Right lobe of liver (tissue), 4 donors: Measurements from ENCODE around the gene MBP.

Source experiments
- POLR2A ChIP-seq: fragments of 450-650 bp; IDR thresholded peaks from one replicate; pipeline ENCODE4 v1.6.1; 2017; ENCODE audit warnings: antibody characterized with exemption, mild to moderate bottlenecking
- TF ChIP-seq, protein P1 (sequence below), 4 donors: fragments of 200-600 bp in 3 of 4; fragments of 450-650 bp in 1 of 4; IDR thresholded peaks; one replicate each; pipeline versions ENCODE4 v1.5.1 to v1.8.0; 2016 to 2022; ENCODE audit warnings: antibody characterized with exemption in 4 of 4, mild to moderate bottlenecking in 2 of 4
- donor health status: DM: no; HTN: no; CAD: no.
- donor health status: DM: no; HTN: no; CAD: no.
- donor health status: DM: no; HTN: yes; CAD: no.

DNA sequence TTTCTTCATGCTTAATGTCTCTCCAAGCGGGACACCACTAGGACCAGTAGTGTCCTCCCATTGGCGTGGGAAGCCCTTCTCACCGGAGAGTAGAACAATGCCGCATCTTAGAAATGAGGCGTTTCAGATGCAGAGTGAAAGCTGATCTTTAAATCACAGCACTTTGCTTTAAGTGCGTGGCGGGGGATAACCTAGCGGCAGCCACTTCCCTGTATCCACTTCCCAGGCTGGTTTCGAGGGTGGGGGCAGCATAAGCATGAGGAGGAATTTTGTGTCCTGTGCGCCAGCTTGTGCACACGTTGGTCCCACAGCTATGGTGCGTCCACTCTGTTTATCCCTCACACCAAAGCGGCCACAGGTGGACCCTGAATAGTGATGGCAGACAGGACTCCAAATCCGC lies 63.1 kb downstream of the MBP start:
- TF ChIP-seq POLR2A: no peak
- TF ChIP-seq, protein P1, sequence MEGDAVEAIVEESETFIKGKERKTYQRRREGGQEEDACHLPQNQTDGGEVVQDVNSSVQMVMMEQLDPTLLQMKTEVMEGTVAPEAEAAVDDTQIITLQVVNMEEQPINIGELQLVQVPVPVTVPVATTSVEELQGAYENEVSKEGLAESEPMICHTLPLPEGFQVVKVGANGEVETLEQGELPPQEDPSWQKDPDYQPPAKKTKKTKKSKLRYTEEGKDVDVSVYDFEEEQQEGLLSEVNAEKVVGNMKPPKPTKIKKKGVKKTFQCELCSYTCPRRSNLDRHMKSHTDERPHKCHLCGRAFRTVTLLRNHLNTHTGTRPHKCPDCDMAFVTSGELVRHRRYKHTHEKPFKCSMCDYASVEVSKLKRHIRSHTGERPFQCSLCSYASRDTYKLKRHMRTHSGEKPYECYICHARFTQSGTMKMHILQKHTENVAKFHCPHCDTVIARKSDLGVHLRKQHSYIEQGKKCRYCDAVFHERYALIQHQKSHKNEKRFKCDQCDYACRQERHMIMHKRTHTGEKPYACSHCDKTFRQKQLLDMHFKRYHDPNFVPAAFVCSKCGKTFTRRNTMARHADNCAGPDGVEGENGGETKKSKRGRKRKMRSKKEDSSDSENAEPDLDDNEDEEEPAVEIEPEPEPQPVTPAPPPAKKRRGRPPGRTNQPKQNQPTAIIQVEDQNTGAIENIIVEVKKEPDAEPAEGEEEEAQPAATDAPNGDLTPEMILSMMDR (IDR thresholded peaks at IDR 0.05): no peak
